ENCODE results near the gene NUDT21.

DNA sequence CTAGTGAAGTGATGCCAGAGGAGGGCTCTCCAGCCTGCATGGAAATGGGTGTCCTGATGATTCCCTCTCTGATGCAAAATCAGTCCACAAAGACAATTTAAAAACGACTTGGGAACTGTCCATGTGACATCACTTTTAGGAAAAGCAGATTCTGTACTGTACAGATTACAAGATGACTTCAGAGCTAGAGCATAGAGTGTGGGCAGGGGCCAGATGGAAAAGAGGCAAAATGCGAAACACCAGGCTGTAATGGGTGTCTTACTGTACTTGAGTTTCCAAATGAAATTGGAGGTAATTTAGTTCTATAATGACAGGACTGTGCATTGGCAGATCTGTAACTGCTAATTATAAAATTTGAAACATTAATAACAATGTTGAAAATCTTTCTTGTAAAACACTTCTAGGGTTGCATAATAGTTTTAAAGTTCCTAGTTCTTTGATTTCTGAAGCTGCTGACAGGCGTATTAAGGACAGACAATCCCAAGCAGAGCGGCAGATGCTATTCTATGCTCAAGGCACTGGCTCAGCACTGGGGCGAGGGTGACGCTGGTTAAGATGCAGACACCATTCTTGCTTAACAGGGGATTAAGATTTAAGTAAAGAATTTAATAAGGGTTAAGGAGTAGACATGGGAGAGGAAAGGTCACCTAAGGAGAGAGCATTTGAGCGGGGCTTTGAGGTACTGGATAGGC is 29.8 kb upstream of the NUDT21 start:
- TF ChIP-seq POLR2A (IDR thresholded peaks at IDR 0.05; ENCODE audit: low read depth, low read length) = no peak
- TF ChIP-seq TAF1 (IDR thresholded peaks at IDR 0.05; ENCODE audit: borderline replicate concordance, low read depth, low read length) = no peak
- TF ChIP-seq POLR2AphosphoS5 (IDR thresholded peaks at IDR 0.05; ENCODE audit: low read depth, low read length) = no peak

All from GM12892 (cell line).